22Rv1 (cell line): ENCODE results near the gene CAMK2G.

Experiments
- H3K27ac ChIP-seq: fragments of 450-650 bp; 2 replicates; pipeline ENCODE4 v1.5.1; 2017
- CTCF ChIP-seq: fragments of 450-650 bp; IDR thresholded peaks from 2 replicates; pipeline ENCODE4 v1.5.1; 2017; ENCODE audit warnings: mild to moderate bottlenecking
- ZFX ChIP-seq: fragments of 450-650 bp; IDR thresholded peaks from 2 replicates; pipeline ENCODE4 v1.6.1; 2017; ENCODE audit warnings: antibody characterized with exemption, borderline replicate concordance

The CAMK2G gene

DNA sequence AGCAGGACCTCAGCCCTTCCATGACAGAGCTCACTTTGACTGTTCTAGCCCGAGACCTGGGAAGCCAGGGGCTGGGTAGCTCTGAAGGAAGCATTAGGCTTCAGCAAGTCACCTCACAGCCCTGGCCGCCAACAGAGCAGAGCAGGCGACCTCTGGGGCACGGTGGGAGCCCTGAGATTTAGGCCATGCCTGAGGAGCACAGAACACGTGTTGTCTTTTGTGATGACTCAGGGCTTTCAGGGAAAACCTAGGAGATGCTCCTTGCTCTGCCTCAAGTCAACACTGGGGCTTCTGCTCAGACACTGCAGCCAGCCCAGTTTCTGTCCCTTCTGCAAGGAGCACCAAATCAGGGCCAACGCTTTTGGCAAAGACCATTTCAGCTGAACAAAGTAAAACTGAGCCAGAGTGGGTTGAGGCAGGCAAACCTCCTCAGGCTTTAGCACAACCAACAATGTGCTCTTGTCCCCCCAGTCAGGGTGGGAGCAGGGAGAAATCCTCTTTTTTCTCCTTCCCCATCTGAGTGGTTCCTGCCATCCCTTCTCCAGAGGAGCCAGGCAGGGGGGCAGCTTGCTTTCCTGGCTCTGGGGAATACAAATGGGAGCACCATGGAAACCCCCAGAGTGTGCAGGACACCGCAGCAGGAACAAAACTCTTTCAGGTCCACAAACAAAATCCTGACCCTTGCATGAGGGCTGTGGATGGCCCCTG is 14.4 kb downstream of the CAMK2G start:
- TF ChIP-seq ZFX (no peak), CTCF (no peak)
- H3K27ac ChIP-seq = no peak overlapping the region

DNA sequence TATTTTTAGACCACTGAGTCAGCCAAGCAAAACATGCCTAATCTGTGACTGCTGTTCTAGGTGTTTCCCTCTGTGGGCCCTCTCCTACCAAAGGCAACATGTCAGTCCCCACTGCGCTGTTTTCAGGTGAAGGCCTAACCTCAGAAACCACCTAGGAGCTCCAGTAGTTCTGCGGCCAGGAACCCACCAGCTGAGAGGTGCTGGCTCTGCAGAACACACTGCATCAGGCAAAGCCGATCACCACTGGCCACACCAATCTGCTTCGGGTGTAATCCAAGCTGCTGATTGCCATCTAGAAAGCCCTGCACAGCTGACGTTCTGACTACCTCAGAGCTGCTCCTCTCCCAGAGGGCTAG is 14.9 kb downstream of the CAMK2G start:
- no peak overlapping the region for H3K27ac ChIP-seq
- no peak for TF ChIP-seq ZFX
- TF ChIP-seq CTCF = no peak

- TF ChIP-seq CTCF (no peak), ZFX (no peak)
- no peak overlapping the region for H3K27ac ChIP-seq
Measured at GRCh38 chr10:73858750-73859427, 15.5 kb downstream of the CAMK2G start.

DNA sequence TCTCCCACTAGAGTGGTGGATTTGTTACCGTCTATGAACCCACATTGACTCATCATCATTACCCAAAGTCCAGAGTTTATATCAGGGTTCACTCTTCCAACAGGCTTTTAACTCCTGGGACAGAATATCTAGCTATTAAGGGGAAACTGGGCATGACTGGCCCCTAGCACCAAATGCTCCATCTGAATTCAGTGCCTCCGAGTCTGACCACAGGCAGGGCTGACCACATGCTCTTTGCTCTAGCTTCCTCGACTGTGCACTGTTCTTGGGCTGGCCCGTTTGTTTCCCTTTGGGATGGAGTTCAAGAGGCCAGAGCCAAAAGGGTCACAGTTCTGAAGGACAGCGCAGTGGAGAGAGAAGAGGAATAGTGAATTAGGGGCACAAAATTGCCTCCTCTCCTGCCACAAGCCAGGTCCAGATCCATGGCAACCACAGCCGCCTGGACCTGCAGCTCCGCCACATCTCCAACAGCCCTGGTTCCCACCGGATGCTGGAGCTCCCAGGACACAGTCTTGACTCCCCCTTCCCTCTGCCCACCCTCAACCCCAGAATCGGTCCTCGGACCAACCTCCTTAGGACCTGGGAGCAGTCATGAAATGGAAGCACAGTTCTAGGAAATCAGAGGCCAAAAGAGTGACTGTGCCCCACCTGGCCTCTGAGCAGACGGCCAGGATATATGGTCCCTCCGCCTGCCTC is 16.2 kb downstream of the CAMK2G start:
- no peak for TF ChIP-seq ZFX
- no peak for TF ChIP-seq CTCF
- H3K27ac ChIP-seq = no peak overlapping the region

- TF ChIP-seq CTCF (no peak), ZFX (no peak)
- no peak overlapping the region for H3K27ac ChIP-seq
Measured at GRCh38 chr10:73857446-73857845, 16.9 kb downstream of the CAMK2G start.

GRCh38 chr10:73856261-73856660 is 18.1 kb downstream of the CAMK2G start:
- TF ChIP-seq ZFX = no peak
- TF ChIP-seq CTCF = no peak
- no peak overlapping the region for H3K27ac ChIP-seq

GRCh38 chr10:73855413-73855812 is 18.9 kb downstream of the CAMK2G start:
- H3K27ac ChIP-seq = no peak overlapping the region
- TF ChIP-seq ZFX (no peak), CTCF (no peak)
